Chondrocyte (in vitro differentiated cells): ENCODE results near the gene HS3ST4. TPM values are rescaled to one million over a fixed set of nuclear protein-coding genes. Genes with fewer than 3 reads are reported as not detected.
A peak's percentile ranks its signal among the peaks of the same experiment; 100 is the strongest.

Experiments
- DNase-seq: peaks from one replicate; pipeline ENCODE4 v3.0.0; 2021; ENCODE audit warnings: mixed read lengths, low spot score
- H3K27ac Mint-ChIP-seq: one replicate; pipeline ENCODE4 v1.8.0; 2021; ENCODE audit warnings: mild to moderate bottlenecking, moderate library complexity, mixed read lengths; ENCODE audit not compliant: unreplicated experiment
- H3K27me3 Mint-ChIP-seq: 2 replicates; pipeline ENCODE4 v1.8.0; 2021; ENCODE audit warnings: low read depth, mixed read lengths
- H3K36me3 Mint-ChIP-seq: 2 replicates; pipeline ENCODE4 v1.8.0; 2021; ENCODE audit warnings: low read depth, mixed read lengths
- H3K4me1 Mint-ChIP-seq: 2 replicates; pipeline ENCODE4 v1.8.0; 2021; ENCODE audit warnings: low read depth, mild to moderate bottlenecking, mixed read lengths
- H3K4me3 Mint-ChIP-seq: one replicate; pipeline ENCODE4 v1.8.0; 2021; ENCODE audit warnings: mild to moderate bottlenecking, moderate library complexity, mixed read lengths; ENCODE audit not compliant: unreplicated experiment
- H3K9me3 Mint-ChIP-seq: 2 replicates; pipeline ENCODE4 v1.8.0; 2021; ENCODE audit warnings: low read depth, mixed read lengths
- total RNA-seq: library from RNA; stranded (reverse); gene quantifications from 3 replicates; pipeline ENCODE4 v1.2.1, GENCODE V29; 2021
- TF ChIP-seq, protein P1 (sequence below): fragments of 200-600 bp; sonication (generic); IDR thresholded peaks from 2 replicates; pipeline ENCODE4 v1.5.0; 2021; ENCODE audit warnings: antibody characterized with exemption, mild to moderate bottlenecking, moderate library complexity

HS3ST4 gene
- total RNA-seq, 1 donor from 2014 or later: not detected

DNA sequence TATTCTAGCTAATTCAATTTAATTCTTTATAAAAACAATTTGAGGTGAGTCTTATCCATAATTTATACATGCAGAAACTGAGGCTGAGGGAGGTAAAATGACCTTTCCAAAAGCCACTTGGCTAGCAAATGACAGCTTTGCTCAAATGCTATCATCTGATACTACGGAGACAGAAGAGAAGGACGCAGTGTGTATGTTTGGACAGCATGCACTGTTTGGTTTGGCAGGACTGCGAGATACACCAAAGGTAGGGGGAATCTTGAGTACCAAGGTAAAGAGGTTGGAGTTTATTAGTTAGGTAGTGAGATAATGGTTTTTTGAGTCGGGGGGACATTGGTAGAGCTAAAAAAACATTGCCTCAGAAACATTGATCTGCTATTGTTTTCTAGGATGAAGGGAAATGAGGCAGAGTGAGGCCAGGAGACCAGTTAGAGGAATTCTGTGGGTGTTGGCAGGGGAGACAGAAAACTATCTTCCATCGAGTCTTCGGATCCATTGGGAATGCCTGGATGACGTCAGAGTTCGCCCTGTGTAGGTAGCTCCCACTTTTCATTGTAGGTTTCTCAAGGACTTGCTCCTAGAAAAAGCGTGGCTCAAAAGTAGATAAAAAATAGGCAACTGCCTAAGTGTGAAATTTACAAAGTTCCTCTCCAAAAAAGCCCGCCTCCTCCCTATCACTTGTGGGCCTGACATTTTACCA lies 2.5 kb upstream of the HS3ST4 start:
- peaks cover 7% of the 10 kb centered on the region for H3K4me1 Mint-ChIP-seq
- TF ChIP-seq, protein P1, sequence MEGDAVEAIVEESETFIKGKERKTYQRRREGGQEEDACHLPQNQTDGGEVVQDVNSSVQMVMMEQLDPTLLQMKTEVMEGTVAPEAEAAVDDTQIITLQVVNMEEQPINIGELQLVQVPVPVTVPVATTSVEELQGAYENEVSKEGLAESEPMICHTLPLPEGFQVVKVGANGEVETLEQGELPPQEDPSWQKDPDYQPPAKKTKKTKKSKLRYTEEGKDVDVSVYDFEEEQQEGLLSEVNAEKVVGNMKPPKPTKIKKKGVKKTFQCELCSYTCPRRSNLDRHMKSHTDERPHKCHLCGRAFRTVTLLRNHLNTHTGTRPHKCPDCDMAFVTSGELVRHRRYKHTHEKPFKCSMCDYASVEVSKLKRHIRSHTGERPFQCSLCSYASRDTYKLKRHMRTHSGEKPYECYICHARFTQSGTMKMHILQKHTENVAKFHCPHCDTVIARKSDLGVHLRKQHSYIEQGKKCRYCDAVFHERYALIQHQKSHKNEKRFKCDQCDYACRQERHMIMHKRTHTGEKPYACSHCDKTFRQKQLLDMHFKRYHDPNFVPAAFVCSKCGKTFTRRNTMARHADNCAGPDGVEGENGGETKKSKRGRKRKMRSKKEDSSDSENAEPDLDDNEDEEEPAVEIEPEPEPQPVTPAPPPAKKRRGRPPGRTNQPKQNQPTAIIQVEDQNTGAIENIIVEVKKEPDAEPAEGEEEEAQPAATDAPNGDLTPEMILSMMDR: no peak
- H3K9me3 Mint-ChIP-seq: no peaks in the 10 kb centered on the region
- peaks cover 57% of the 10 kb centered on the region for H3K27me3 Mint-ChIP-seq
- no peaks in the 10 kb centered on the region for H3K36me3 Mint-ChIP-seq
- DNase-seq: no peak
- H3K27ac Mint-ChIP-seq: no peak overlapping the region
- H3K4me3 Mint-ChIP-seq: no peak overlapping the region

DNA sequence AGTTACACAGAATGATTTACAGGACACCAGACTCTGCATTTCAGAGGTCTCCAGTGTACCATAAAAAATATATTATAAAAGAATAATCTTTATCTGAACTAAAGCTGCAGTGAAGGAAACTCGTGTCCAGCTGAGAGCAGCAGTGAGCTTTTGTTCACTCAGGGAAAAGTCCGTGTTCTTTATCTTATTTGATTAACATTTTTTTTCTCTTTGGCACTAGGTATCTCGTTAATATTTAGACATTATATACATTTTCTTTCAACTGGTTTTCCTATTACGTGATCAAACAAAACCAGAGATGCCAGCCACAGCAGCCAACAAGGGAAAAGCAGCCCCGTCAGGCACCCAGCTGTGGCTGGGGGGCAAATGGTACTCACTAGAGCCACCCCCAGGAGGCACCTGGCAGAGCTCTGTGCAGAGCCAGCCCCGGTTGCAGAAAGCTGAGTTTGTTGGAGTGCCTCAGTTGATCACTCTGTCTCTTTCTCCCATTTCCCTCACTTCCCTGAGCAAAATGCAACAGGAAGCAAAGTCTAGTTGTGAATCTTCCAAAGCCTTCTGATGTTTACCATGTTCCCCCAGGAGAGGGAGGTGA lies 1.1 kb upstream of the HS3ST4 start:
- Mint-ChIP-seq H3K27me3 (peaks cover 68% of the 10 kb centered on the region), H3K4me3 (no peak overlapping the region), H3K27ac (no peak overlapping the region), H3K36me3 (no peaks in the 10 kb centered on the region), H3K4me1 (peaks cover 7% of the 10 kb centered on the region), H3K9me3 (no peaks in the 10 kb centered on the region)
- no peak for DNase-seq
- TF ChIP-seq, protein P1: no peak

DNA sequence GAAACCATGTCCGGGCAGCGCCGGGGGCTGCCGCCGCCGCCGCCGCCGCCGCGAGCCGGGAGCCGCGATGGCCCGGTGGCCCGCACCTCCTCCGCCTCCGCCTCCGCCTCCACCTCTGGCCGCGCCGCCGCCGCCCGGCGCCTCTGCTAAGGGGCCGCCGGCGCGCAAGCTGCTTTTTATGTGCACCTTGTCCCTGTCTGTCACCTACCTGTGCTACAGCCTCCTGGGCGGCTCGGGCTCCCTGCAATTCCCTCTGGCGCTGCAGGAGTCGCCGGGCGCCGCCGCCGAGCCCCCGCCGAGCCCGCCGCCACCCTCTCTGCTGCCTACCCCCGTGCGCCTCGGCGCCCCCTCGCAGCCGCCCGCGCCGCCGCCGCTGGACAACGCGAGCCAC lies 587 bp downstream of the HS3ST4 start:
- Mint-ChIP-seq H3K27me3 (peaks cover 75% of the 10 kb centered on the region), H3K4me1 (peaks cover 7% of the 10 kb centered on the region), H3K36me3 (no peaks in the 10 kb centered on the region), H3K27ac (no peak overlapping the region), H3K4me3 (peak overlapping the region; percentile 31), H3K9me3 (no peaks in the 10 kb centered on the region)
- no peak for DNase-seq
- TF ChIP-seq, protein P1: no peak

DNA sequence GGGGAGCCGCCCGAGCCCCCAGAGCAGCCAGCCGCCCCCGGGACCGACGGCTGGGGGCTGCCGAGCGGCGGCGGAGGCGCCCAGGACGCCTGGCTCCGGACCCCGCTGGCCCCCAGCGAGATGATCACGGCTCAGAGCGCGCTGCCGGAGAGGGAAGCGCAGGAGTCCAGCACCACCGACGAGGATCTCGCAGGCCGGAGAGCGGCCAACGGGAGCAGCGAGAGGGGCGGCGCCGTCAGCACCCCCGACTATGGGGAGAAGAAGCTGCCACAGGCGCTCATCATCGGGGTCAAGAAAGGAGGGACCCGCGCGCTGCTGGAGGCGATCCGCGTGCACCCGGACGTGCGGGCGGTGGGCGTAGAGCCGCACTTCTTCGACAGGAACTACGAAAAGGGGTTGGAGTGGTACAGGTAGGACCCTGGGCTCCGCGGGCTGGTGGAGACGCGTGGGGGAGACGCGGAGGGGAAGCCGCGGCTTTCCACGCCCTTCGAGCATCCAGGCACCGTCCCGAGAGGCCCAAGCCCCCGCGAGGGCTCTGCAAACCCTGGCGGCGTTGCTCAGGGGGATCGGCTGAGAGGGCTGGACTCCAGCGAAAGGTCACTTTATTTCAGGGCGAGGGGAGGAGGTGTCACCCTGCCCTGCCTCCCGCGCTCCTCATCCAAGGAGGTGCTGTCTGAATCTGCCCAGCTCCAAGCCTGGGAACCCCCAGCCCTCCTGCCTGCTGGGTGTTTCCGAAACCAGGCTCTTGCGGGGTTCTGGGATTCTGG lies 1.2 kb downstream of the HS3ST4 start:
- Mint-ChIP-seq H3K4me1 (peaks cover 7% of the 10 kb centered on the region), H3K9me3 (no peaks in the 10 kb centered on the region), H3K27ac (no peak overlapping the region), H3K4me3 (no peak overlapping the region), H3K36me3 (no peaks in the 10 kb centered on the region), H3K27me3 (peaks cover 74% of the 10 kb centered on the region)
- DNase-seq: no peak
- TF ChIP-seq, protein P1: no peak

DNA sequence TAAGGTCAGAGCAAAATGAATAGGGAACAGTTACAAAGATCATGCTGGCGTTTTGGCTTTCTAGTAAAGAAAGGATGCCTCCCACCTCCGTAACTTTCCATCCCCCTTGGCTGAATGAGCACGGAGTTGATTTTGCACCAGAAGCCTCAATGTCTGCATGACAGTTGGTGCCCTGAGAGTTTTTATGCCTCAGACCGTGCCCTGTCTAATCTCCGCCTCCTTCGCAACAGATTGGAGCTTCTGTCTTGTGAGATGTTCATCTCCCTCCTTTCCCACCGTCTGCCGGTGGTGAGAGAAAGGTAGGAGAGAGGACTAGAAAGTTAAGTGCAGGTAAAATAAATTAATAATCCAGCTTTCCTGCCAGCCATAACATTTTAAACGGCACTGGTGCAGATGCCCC lies 1.9 kb downstream of the HS3ST4 start:
- H3K4me1 Mint-ChIP-seq: peaks cover 7% of the 10 kb centered on the region
- no peak overlapping the region for H3K4me3 Mint-ChIP-seq
- H3K27me3 Mint-ChIP-seq: peaks cover 69% of the 10 kb centered on the region
- H3K36me3 Mint-ChIP-seq: no peaks in the 10 kb centered on the region
- TF ChIP-seq, protein P1: no peak
- DNase-seq: no peak
- no peaks in the 10 kb centered on the region for H3K9me3 Mint-ChIP-seq
- no peak overlapping the region for H3K27ac Mint-ChIP-seq
